H9 (cell line): ENCODE results near the gene CARD11. TPM values are rescaled to one million over a fixed set of nuclear protein-coding genes. Genes with fewer than 3 reads are reported as not detected.

Experiments
- DNase-seq: peaks from one replicate; pipeline ENCODE4 v3.0.0-alpha.2; 2017
- H2AFZ ChIP-seq: one replicate; pipeline ENCODE4 v1.6.1; 2013; ENCODE audit warnings: mild to moderate bottlenecking, low read length, control low read depth, moderate library complexity
- H2AK5ac ChIP-seq: 2 replicates; pipeline ENCODE4 v1.6.1; 2013; ENCODE audit warnings: low read length, control low read depth, mixed read lengths; ENCODE audit not compliant: insufficient read length
- H2BK120ac ChIP-seq: one replicate; pipeline ENCODE4 v1.6.1; 2013; ENCODE audit warnings: low read depth, mild to moderate bottlenecking, low read length, control low read depth, inconsistent platforms; ENCODE audit not compliant: poor library complexity, severe bottlenecking
- H2BK12ac ChIP-seq: 2 replicates; pipeline ENCODE4 v1.6.1; 2013; ENCODE audit warnings: low read length, control low read depth, mixed read lengths, low read depth; ENCODE audit not compliant: insufficient read length
- H2BK15ac ChIP-seq: 2 replicates; pipeline ENCODE4 v1.6.1; 2013; ENCODE audit warnings: low read depth, low read length, control low read depth
- H2BK20ac ChIP-seq: one replicate; pipeline ENCODE4 v1.6.1; 2013; ENCODE audit warnings: low read depth, mild to moderate bottlenecking, low read length, control low read depth, inconsistent platforms; ENCODE audit not compliant: poor library complexity, severe bottlenecking
- H2BK5ac ChIP-seq: 2 replicates; pipeline ENCODE4 v1.6.1; 2013; ENCODE audit warnings: low read length, control low read depth, mixed read lengths; ENCODE audit not compliant: insufficient read length
- H3K14ac ChIP-seq: 2 replicates; pipeline ENCODE4 v1.6.1; 2013; ENCODE audit warnings: low read length, control low read depth; ENCODE audit not compliant: insufficient read depth
- H3K18ac ChIP-seq: 2 replicates; pipeline ENCODE4 v1.6.1; 2013; ENCODE audit warnings: low read depth, mild to moderate bottlenecking, mixed read lengths, low read length, control low read depth; ENCODE audit not compliant: insufficient read length
- H3K23ac ChIP-seq: 2 replicates; pipeline ENCODE4 v1.6.1; 2013; ENCODE audit warnings: low read length, control low read depth, mixed read lengths, low read depth; ENCODE audit not compliant: insufficient read length
- H3K23me2 ChIP-seq: 2 replicates; pipeline ENCODE4 v1.6.1; 2013; ENCODE audit warnings: low read depth, mild to moderate bottlenecking, mixed read lengths, low read length, control low read depth; ENCODE audit not compliant: insufficient read length, poor library complexity, severe bottlenecking
- H3K27ac ChIP-seq: 2 replicates; pipeline ENCODE4 v1.5.1; 2013; ENCODE audit warnings: low read length, control low read depth, mixed read lengths, low read depth; ENCODE audit not compliant: insufficient read length
- H3K27me3 ChIP-seq: 2 replicates; pipeline ENCODE4 v1.6.1; 2013; ENCODE audit warnings: low read length, control low read depth, inconsistent platforms; ENCODE audit not compliant: insufficient read depth
- H3K4ac ChIP-seq: 2 replicates; pipeline ENCODE4 v1.6.1; 2013; ENCODE audit warnings: low read depth, mild to moderate bottlenecking, control low read depth, inconsistent platforms, low read length, moderate library complexity
- H3K4me1 ChIP-seq: 2 replicates; pipeline ENCODE4 v1.6.1; 2013; ENCODE audit warnings: low read length, control low read depth, inconsistent platforms; ENCODE audit not compliant: insufficient read depth
- H3K4me2 ChIP-seq: 2 replicates; pipeline ENCODE4 v1.6.1; 2013; ENCODE audit warnings: low read length, control low read depth, mixed read lengths; ENCODE audit not compliant: insufficient read length, insufficient read depth
- H3K56ac ChIP-seq: 2 replicates; pipeline ENCODE4 v1.6.1; 2013; ENCODE audit warnings: low read depth, mild to moderate bottlenecking, mixed read lengths, low read length, control low read depth; ENCODE audit not compliant: insufficient read length
- H3K79me1 ChIP-seq: 2 replicates; pipeline ENCODE4 v1.6.1; 2013; ENCODE audit warnings: low read depth, mild to moderate bottlenecking, moderate library complexity, low read length, control low read depth, inconsistent platforms; ENCODE audit not compliant: insufficient read depth, poor library complexity, severe bottlenecking
- H3K79me2 ChIP-seq: 2 replicates; pipeline ENCODE4 v1.6.1; 2013; ENCODE audit warnings: low read length, control low read depth, inconsistent platforms; ENCODE audit not compliant: insufficient read depth
- H3K9ac ChIP-seq: 2 replicates; pipeline ENCODE4 v1.6.1; 2013; ENCODE audit warnings: low read length, control low read depth, mixed read lengths; ENCODE audit not compliant: insufficient read length; ENCODE audit errors: extremely low read depth
- H3K9me3 ChIP-seq: one replicate; pipeline ENCODE4 v1.6.1; 2013; ENCODE audit warnings: low read depth, low read length, inconsistent platforms; ENCODE audit not compliant: control insufficient read depth
- H3T11ph ChIP-seq: one replicate; pipeline ENCODE4 v1.6.1; 2013; ENCODE audit warnings: mild to moderate bottlenecking, low read length, control low read depth, inconsistent platforms
- H4K20me1 ChIP-seq: one replicate; pipeline ENCODE4 v1.6.1; 2013; ENCODE audit not compliant: control insufficient read depth, insufficient read length, insufficient read depth
- H4K5ac ChIP-seq: 2 replicates; pipeline ENCODE4 v1.6.1; 2013; ENCODE audit warnings: low read depth, mild to moderate bottlenecking, mixed read lengths, low read length, control low read depth; ENCODE audit not compliant: insufficient read length
- H4K8ac ChIP-seq: replicated peaks from 2 replicates; pipeline ENCODE4 v1.6.1; 2013; ENCODE audit warnings: low read length, control low read depth, mixed read lengths, low read depth; ENCODE audit not compliant: insufficient read length
- H4K91ac ChIP-seq: 2 replicates; pipeline ENCODE4 v1.6.1; 2013; ENCODE audit warnings: low read depth, mild to moderate bottlenecking, moderate library complexity, mixed read lengths, low read length, control low read depth; ENCODE audit not compliant: insufficient read length
- H3K27ac Mint-ChIP-seq, 3 experiments: 2 replicates in 2 of 3; 3 replicates in 1 of 3; pipeline ENCODE4 v1.8.0; 2020 to 2021; ENCODE audit warnings: mixed read lengths in 3 of 3, mild to moderate bottlenecking in 1 of 3, moderate library complexity in 1 of 3
- H3K27me3 Mint-ChIP-seq: 2 replicates; pipeline ENCODE4 v1.8.0; 2021; ENCODE audit warnings: low read depth, mild to moderate bottlenecking, moderate library complexity, mixed read lengths
- H3K36me3 Mint-ChIP-seq, 3 experiments: 2 replicates in 2 of 3; 3 replicates in 1 of 3; pipeline ENCODE4 v1.8.0; 2020 to 2021; ENCODE audit warnings: low read depth in 3 of 3, mixed read lengths in 3 of 3; ENCODE audit not compliant: insufficient read depth in 1 of 3
- H3K4me1 Mint-ChIP-seq, 2 experiments: 2 replicates each; pipeline ENCODE4 v1.8.0; 2020; ENCODE audit warnings: mixed read lengths in 2 of 2
- H3K4me3 Mint-ChIP-seq, 2 experiments: 2 replicates in 1 of 2; 3 replicates in 1 of 2; pipeline ENCODE4 v1.8.0; 2020 to 2021; ENCODE audit warnings: mild to moderate bottlenecking in 2 of 2, mixed read lengths in 2 of 2, moderate library complexity in 1 of 2
- H3K9me3 Mint-ChIP-seq, 2 experiments: 2 replicates in 1 of 2; 3 replicates in 1 of 2; pipeline ENCODE4 v1.8.0; 2020; ENCODE audit warnings: mild to moderate bottlenecking in 2 of 2, mixed read lengths in 2 of 2, moderate library complexity in 1 of 2
- CTCF ChIP-seq: fragments of 200-600 bp; sonication (generic); conservative IDR thresholded peaks from 3 replicates; pipeline ENCODE4 v1.8.0; 2021; ENCODE audit warnings: antibody characterized with exemption, mild to moderate bottlenecking
- WGBS: extraction: QIAGEN DNeasy Blood & Tissue Kit; methylation state at CpG from one replicate; pipeline ENCODE4 v1.1.7; 2013; ENCODE audit warnings: missing lambda C conversion rate, low lambda C conversion rate, mixed read lengths; ENCODE audit not compliant: insufficient read length; ENCODE audit errors: extremely low coverage; 5-methylcytosine and 5-hydroxymethylcytosine counted together
- total RNA-seq: library from RNA; stranded (reverse); gene quantifications from 2 replicates; pipeline ENCODE4 v1.2.1, GENCODE V29; 2021

CARD11 gene
- total RNA-seq, 1 experiment from 2014 or later, result 20.0 TPM

GRCh38 chr7:2864204-2864985 lies 179.3 kb downstream of the CARD11 start:
- H3K79me1 ChIP-seq, result no peaks in the 10 kb centered on the region
- no peaks in the 10 kb centered on the region for H3K23me2 ChIP-seq
- no peak overlapping the region for H3K9ac ChIP-seq
- H4K91ac ChIP-seq, result no peak overlapping the region
- Mint-ChIP-seq H3K9me3 (no peaks in the 10 kb centered on the region), H3K4me1 (peaks cover 15% of the 10 kb centered on the region in 2 experiments), H3K36me3 (no peaks in the 10 kb centered on the region), H3K27me3 (no peaks in the 10 kb centered on the region), H3K4me3 (no peak overlapping the region; a peak in 1 of 5 replicates), H3K27ac (peak overlapping the region in 1 of 3 experiments; percentile 92; a peak in 2 of 7 replicates)
- no peak overlapping the region for H3K56ac ChIP-seq
- no peak overlapping the region for H3T11ph ChIP-seq
- H2BK15ac ChIP-seq, result no peak overlapping the region
- H2BK120ac ChIP-seq, result no peak overlapping the region
- no peaks in the 10 kb centered on the region for H3K79me2 ChIP-seq
- no peak overlapping the region for H3K23ac ChIP-seq
- H3K4me1 ChIP-seq, result no peaks in the 10 kb centered on the region; the same call in 1 of the 2 replicates
- H3K14ac ChIP-seq, result no peak overlapping the region
- no peak overlapping the region for H2AK5ac ChIP-seq
- H3K9me3 ChIP-seq, result no peaks in the 10 kb centered on the region
- H3K27ac ChIP-seq, result no peak overlapping the region
- no peaks in the 10 kb centered on the region for H4K20me1 ChIP-seq
- no peak overlapping the region for H2BK12ac ChIP-seq
- DNase-seq, result no peak
- TF ChIP-seq CTCF, result no peak
- no peak overlapping the region for H3K4ac ChIP-seq
- H3K18ac ChIP-seq, result no peak overlapping the region
- no peak overlapping the region for H2BK20ac ChIP-seq
- H2BK5ac ChIP-seq, result no peak overlapping the region
- no peaks in the 10 kb centered on the region for H3K27me3 ChIP-seq
- H2AFZ ChIP-seq, result no peak overlapping the region
- H4K8ac ChIP-seq, result no peak overlapping the region
- H3K4me2 ChIP-seq, result no peak overlapping the region
- WGBS, result no CpG with 5 or more reads among the region's 12 CpGs
- no peak overlapping the region for H4K5ac ChIP-seq
